GM13977 (cell line): Measurements from ENCODE around the gene UBR4.

ENCODE experiments used
- DNase-seq: peaks from one replicate; pipeline ENCODE4 v3.0.0; 2012; ENCODE audit warnings: low spot score
- in situ Hi-C: fragments of 300-500 bp; cut with MboI; formaldehyde crosslinking; loops from one replicate; pipeline ENCODE4 v1.12.0; 2022; ENCODE audit warnings: low sequenced_read_pairs, low pct_unique_long_range_greater_than_20kb, mixed read lengths, inconsistent platforms; ENCODE audit not compliant: unreplicated experiment
- TF ChIP-seq, protein P1 (sequence below): IDR thresholded peaks from 2 replicates; pipeline ENCODE4 v1.5.1; 2012; ENCODE audit warnings: mild to moderate bottlenecking, control low read depth; ENCODE audit not compliant: insufficient read depth; ENCODE audit errors: extremely low read depth, missing control alignments

Gene UBR4

DNA sequence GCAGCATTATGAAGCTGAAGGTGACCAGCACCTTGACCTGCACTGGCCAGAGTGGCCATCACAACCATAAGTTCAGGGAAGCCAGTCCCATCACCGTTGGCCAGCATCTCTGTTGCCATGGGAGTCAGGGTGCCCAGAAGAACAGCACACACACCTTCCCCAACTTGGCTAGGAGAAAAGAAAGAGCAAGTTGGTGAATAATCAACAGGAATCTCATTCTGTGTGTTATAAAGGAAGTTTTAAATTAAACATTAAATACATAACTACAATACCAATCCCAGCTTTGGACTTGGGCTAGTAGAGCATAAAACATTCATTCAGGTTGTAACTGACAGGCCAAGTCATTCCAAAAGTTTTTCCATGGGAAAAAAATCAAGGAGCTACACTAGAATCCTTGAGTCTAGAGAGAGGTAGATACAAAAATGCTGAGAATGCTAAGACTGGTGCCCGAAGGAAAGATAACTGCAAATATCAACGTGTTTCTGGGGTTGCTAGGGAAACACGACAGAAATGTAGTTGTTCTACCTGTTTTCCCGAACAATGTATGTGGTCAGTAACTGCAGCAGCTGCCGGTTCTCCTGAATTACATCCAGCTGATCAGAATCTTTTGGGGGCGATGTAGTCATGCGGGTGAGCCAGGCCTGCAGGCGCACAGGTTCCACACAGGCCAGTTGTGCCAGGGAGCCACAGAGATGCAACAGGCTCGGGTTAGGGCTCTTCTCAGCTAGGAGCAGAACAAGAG, 45.6 kb downstream of the UBR4 start:
- DNase-seq = no peak
- in situ Hi-C loops = no loop called here
- TF ChIP-seq, protein P1, sequence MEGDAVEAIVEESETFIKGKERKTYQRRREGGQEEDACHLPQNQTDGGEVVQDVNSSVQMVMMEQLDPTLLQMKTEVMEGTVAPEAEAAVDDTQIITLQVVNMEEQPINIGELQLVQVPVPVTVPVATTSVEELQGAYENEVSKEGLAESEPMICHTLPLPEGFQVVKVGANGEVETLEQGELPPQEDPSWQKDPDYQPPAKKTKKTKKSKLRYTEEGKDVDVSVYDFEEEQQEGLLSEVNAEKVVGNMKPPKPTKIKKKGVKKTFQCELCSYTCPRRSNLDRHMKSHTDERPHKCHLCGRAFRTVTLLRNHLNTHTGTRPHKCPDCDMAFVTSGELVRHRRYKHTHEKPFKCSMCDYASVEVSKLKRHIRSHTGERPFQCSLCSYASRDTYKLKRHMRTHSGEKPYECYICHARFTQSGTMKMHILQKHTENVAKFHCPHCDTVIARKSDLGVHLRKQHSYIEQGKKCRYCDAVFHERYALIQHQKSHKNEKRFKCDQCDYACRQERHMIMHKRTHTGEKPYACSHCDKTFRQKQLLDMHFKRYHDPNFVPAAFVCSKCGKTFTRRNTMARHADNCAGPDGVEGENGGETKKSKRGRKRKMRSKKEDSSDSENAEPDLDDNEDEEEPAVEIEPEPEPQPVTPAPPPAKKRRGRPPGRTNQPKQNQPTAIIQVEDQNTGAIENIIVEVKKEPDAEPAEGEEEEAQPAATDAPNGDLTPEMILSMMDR = no peak

DNA sequence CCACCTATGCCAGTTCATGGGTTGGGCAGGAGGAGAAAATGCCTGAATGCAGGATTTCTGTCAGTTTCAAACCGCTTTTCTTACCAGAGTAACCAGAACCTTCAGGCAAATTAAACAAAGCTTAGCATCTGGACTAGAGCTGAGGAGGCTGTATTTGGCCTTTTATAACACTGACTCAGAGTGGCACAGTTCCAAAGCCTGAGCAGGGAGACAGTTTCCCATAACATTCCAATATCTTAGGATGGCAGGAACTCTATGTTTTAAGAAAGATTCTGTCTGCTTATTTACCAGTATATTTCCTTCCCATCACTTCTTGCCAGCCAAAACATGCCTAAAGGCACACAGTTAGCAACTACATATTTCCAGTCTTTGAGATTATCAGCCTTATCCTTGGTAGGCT, 46.8 kb downstream of the UBR4 start:
- in situ Hi-C loops = no loop called here
- TF ChIP-seq, protein P1 = no peak
- DNase-seq = no peak

DNA sequence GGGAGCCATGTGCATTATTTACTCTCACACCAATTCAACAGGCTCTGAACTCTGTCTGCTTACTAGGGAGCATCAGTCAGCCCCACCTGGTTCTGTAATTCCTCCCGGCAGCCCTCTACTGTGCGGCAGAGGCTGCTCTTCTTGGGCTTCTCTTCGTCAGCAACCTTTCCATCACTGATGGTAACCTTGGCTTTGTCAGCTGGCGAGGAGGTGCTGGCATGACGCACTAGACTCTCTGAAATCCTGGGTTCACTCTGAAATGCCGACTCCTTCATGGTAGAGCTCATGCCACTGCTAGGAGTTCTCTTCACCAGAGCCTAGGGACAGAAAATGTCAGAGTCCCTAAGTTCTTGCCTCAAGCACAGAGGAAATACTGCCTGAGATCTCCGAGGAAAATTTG, 49.2 kb downstream of the UBR4 start:
- TF ChIP-seq, protein P1 = no peak
- in situ Hi-C loops = no loop called here
- no peak for DNase-seq

DNA sequence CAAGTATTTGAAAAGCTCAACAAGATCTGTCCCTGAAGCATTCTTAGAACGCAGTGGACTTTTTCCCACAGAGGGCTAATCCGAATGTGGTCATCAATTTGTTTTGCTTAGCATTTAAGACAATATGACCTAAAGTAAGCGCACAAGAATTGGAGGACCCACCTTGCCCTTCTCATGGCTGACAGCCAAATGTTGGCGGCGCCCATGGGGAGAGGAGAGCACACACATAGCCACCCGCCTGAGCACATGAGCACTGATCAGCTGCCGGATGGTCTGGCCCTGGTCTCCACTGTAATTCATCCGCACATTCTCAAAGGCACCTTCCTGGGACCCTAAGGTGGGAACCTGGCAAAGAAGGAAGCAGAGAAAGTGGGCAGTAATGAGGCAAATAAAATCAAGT, 52.4 kb downstream of the UBR4 start:
- DNase-seq = no peak
- in situ Hi-C loops = no loop called here
- TF ChIP-seq, protein P1 = no peak

DNA sequence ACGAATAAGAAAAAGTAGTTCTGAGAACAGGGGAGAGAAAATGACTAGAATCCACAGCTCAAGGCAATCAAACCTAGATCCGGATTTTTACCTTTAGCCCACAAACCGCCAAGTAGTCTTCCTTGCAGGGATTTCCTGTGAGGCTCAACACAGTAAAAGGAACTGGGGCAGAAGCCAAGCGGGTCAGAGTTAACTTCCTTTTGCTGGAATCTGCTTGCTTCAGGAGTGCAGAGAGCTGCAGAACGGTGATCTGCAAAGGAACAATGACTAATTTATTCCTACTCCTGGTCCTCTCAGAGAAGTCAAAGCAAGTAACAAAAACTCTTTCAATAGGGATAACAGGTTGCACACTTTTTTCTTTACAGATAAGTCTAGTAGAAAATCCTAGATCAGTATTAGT, 53.4 kb downstream of the UBR4 start:
- in situ Hi-C loops = no loop called here
- no peak for DNase-seq
- TF ChIP-seq, protein P1 = no peak

DNA sequence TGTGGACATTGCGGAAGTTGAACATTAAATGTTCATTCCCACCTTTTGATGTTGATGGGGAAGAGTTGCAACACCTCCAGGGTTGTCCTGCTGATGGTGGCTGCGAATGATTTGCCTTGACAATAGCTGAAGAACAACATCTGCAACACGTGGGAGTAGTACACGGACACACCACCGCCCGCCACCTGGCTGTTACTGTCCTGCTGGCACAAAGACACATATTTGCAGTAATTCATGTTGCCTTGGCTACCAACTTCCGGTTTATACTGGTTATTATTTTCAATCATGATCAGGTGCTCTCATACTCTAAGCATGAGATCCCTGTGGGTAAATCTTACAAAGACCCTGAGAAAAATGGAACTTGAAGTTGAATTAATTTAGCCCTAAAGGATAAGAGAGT, 55.2 kb downstream of the UBR4 start:
- in situ Hi-C loops = no loop called here
- TF ChIP-seq, protein P1 = no peak
- DNase-seq = no peak
